Stimulated activated CD4-positive, alpha-beta T cell treated with anti-CD3 and anti-CD28 coated beads, Interleukin-15, amount 100 ng/mL, for 1 hour (primary cell): ENCODE data around the gene PSME2.

Experiments
- DNase-seq, 2 donors: peaks; one replicate each; pipeline ENCODE4 v3.0.0-alpha.2; 2020; ENCODE audit warnings: low read depth in 1 of 2, low spot score in 1 of 2

PSME2 gene

GRCh38 chr14:24179961-24180796 is 33.8 kb upstream of the PSME2 start:
- no peak for DNase-seq

GRCh38 chr14:24179294-24179960 is 33.0 kb upstream of the PSME2 start:
- DNase-seq, result no peak

- DNase-seq, result no peak
Observed at GRCh38 chr14:24178399-24179178, 32.2 kb upstream of the PSME2 start.

GRCh38 chr14:24177891-24178290 is 31.5 kb upstream of the PSME2 start:
- no peak for DNase-seq

GRCh38 chr14:24177041-24177825 is 30.8 kb upstream of the PSME2 start:
- no peak for DNase-seq

GRCh38 chr14:24176599-24176998 is 30.2 kb upstream of the PSME2 start:
- no peak for DNase-seq

- no peak for DNase-seq
Observed at GRCh38 chr14:24172871-24173281, 26.5 kb upstream of the PSME2 start.

GRCh38 chr14:24172261-24172860 is 26.0 kb upstream of the PSME2 start:
- no peak for DNase-seq

- DNase-seq, result peak; percentile 41 to 47
Observed at GRCh38 chr14:24171422-24172260, 25.2 kb upstream of the PSME2 start, which contains the start of gene REC8. TSS of gene REC8 (plus strand) at chr14:24172080. CDS start at chr14:24172553, 473 bp downstream.

- no peak for DNase-seq
Observed at GRCh38 chr14:24167469-24168114, 21.2 kb upstream of the PSME2 start.

GRCh38 chr14:24165785-24166184 is 19.4 kb upstream of the PSME2 start:
- no peak for DNase-seq

- DNase-seq, result no peak
Observed at GRCh38 chr14:24164518-24164991, 18.1 kb upstream of the PSME2 start.

GRCh38 chr14:24162093-24162492 is 15.7 kb upstream of the PSME2 start:
- DNase-seq, result no peak

- peak; percentile 95 to 96 for DNase-seq
Observed at GRCh38 chr14:24160850-24161804, 14.7 kb upstream of the PSME2 start, which contains the start of gene IRF9. TSS of gene IRF9 (plus strand) at chr14:24161265. CDS start at chr14:24162145, 880 bp downstream.

- no peak for DNase-seq
Observed at GRCh38 chr14:24160499-24160849, 14.1 kb upstream of the PSME2 start.

GRCh38 chr14:24159777-24160498 is 13.5 kb upstream of the PSME2 start:
- no peak for DNase-seq

GRCh38 chr14:24157331-24157730 is 10.9 kb upstream of the PSME2 start:
- DNase-seq, result no peak
